HG02981 (cell line): ENCODE data around the gene CUL1.

ENCODE experiments used
- ATAC-seq: cut with Tn5 transposase; IDR thresholded peaks from one replicate; pipeline ENCODE4 v1.9.1; 2021; ENCODE audit warnings: mild to moderate bottlenecking, moderate library complexity; ENCODE audit not compliant: unreplicated experiment

CUL1 gene

DNA sequence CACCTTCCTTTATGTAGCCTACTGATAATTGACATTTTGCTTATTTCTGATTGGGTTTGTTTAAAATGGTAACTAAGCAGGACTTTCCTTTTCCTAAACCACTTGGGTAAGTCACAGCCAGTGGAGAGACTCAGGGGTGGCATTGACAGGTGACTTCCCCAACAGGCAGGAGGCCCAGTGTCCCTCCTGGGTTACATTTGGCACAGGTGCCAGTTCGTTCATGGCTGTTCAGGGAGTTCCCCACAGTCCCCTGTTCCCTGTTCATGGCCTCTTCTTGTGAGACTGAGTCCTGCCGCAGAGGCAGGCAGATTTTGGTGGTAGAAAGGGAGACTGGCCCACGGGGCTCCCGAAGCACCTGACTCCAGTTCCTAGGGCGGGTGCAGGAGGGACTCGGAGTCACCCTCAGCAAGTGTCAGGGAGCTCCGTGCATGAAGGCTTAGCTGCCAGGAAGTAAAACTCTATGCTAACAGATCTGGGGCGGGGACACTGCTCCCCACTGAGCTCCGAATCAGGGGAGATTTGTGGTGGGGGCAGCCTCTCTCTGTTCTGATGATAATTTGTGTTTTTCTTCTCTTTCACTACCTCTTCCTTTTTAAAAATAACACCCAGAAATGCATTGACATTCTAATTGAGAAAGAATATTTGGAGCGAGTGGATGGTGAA lies 101.3 kb downstream of the CUL1 start:
- no peak for ATAC-seq

DNA sequence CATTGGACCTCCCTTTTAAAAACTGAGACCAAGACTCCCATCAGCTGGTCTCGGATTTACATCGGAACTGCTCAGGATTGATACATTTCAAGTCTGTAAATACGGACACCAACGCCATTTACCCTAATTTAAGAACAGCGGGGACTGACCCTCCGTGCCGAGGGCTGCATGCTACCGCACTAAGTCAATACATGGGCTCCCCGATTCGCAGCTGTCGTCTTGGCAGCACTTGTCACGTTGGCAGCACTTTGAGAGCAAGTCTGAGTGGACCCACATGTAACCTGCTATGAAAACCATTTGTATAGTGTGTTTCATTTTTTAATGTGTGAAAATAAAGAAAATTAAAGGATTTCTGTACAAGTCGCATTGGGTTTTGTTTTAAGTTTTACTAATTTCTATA lies 102.0 kb downstream of the CUL1 start:
- ATAC-seq: no peak

DNA sequence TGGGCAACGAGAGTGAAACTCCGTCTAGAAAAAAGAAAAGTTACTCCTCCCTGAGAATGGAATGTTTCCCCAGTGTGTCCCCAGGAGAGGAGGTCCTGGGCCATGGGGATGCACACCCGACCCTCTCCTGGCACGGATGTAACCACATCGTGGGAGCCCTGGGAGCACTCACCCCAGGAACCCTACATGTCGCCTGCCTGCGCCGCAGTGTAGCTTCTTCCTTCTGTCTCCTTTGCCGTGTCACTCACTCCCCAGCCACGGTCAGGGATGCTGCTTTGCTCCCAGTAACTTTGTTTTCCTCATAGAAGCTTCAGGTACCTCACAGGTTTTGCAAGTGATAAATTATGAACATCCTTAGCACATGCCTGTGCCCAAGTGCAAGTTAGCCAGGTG lies 103.4 kb downstream of the CUL1 start:
- no peak for ATAC-seq

DNA sequence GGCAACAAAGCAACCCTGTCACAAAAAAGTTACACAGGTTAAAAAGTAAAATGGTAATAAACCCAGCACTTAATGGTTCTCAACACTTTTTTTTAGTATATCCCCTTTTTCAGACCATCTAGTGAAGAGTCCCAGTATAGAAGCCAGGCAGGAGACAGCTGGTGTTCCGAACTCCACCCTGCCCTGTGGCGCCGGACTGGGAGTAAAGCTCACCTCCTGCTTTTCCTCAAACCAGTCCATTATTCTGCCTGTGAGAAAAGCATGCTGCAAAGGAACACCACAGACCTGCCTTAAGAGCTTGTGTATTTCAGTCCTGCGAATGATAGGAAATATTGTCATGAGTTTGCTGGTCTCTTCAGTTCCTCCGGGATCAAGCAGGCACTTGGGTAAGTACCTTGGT lies 104.4 kb downstream of the CUL1 start:
- no peak for ATAC-seq

DNA sequence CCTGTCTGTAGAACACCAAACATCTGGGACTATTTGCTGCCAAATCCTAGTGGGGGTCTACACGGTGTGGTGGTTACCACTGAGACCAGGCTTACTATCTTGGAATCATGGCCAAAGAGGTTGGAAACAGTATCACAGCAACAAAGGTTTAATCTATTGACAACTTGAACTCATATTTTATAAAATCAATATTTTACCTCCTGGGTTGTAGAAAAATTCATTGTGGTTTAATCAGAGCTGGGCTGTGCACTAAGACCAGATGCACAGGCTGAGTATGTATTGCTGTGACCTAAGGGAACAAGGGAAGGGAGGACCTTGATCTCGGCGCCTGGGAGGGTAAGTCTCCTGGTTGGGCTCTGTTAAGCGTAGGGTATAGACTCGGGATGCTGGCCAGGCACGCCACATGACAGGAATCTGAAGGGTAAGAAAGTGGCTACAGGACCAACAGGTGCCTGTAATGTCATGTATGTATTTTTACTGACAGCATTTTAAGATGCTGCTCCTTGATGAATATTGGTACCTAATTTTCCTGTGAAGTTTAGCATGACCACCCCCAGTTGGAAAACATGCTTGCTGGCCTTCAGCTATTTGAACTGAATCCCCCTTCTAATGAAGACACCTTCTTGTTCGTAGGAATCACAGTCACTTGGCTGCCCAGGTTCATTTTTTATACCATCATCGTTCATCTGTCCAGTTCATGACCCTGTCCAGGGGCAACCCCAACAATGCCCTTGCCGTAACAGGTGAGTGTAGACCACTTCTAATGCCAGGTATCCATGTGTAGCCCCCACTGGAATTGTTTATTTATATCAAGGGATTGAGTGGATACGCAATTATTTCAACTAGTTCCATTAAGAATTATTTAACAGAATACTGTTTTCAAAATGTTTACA lies 105.9 kb downstream of the CUL1 start:
- no peak for ATAC-seq

DNA sequence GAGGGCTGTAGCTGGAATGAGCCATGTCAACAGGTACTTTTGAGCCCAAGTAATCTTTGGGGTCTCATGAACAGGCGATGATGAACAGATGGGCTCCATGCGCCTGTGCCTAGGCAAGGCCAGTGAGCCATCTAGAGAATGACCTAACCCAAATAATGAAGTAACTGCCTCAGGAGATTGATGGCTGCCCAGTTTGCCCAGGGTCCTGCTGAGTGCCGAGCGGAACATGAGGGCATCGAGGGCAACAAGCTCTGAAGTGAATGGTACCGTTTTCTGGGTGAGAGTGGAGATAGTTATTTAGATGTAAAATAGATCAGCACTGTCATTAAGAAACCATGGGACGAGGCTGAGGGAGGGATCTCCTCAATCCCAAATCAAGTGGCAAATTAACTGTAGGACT lies 107.5 kb downstream of the CUL1 start:
- ATAC-seq: no peak

DNA sequence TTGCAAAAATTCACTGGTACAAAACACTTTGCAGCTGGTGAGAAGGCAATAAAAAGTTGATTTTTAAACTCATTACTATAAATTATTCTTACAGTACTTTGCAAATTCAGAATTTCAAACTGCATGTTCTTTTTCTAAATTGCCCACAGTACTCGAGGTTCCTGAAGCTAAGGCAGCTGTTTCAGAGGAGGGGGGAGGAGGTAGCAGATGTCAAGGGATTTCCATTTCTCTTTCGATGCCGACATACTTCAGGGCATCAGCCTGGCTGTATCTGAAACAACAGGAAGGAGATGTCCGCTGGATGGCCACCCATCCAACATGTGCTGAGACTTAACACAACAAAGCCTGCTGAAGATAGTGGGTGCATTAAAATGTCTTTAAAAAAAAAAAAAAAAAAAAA lies 108.7 kb downstream of the CUL1 start:
- ATAC-seq: no peak

DNA sequence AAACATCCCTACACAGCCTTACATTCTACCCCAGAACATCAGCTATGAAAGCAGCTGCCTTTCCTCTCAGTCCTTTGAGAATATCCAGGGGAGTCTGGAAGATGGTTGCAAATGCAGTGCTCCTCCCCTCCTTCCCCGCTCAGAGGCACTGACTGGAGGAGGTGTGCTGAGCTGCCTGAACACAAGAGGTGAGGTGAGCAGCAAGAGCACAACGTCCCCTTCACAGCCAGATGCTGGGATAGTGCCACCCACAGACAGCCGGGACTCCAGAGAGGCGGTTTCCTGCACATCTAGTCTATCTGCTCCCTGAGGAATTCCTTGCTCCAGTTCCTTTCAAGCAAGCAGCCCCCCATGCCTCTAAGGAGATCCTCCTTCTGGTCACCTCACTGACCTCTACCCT lies 111.2 kb downstream of the CUL1 start:
- ATAC-seq: no peak

DNA sequence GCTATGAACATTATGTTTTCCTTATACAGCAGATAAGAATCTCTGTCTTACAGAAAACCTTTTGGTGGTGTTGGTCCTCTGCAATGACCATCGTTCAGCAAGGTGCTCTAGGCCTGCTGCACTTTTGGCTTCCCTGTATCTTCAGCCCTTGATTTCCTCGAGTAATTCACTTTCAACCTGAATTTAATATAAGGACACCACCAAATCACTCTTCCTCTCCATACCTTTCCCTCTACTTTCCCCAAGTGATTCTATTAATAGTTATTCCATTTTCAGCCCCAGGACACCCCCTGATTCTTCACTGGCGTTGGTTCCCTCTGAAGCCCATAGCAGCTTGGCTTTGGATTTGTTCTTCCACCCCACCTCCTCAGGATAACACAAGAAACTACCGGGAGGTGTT lies 113.2 kb downstream of the CUL1 start:
- ATAC-seq: no peak

DNA sequence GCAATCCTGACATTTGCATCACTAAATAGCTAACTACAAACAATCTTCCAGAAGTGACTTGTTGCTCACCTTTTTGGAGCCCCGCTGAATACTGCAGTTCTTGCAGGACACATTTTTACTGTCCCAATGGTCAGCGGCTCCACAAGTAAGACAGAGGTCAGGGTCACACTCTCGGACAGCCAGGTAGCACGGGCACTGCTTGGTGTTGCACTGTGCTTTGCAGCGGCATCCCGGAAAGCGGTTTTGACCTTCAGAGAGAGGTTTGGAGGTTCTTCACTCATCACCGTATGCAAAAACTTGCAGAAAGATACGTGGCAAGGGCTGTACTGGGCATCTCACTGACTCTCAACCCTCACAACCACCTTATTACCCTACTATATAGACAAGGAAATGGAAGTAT lies 115.2 kb downstream of the CUL1 start:
- ATAC-seq: no peak

DNA sequence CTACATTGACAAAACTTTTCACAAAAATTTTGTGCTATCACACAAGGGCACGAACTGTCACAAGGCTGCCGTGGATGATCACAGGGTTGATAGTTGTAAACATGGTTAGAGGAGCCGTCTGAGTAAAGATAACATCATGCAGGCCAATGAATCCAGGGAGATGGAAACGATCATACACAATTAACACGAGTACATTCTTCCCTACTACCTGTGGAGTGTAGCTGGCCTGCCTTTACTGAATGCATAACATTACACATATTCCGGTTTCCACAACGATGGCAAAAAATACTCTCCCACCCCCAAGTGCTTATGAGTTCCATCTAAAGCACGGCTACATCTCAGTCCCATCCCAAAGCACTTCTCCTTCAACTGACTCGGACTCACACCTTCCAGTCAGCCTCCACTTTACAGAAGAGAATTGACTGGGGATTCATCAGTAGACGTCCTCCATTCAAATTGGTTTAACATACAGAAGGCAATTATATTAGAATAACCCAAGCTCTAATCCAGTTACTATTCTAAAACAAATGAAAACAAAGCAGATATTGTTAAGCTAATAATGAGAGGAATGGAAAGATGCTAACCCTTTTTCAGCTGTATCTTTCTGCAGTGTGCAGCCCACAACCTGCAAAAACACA lies 116.3 kb downstream of the CUL1 start:
- no peak for ATAC-seq

DNA sequence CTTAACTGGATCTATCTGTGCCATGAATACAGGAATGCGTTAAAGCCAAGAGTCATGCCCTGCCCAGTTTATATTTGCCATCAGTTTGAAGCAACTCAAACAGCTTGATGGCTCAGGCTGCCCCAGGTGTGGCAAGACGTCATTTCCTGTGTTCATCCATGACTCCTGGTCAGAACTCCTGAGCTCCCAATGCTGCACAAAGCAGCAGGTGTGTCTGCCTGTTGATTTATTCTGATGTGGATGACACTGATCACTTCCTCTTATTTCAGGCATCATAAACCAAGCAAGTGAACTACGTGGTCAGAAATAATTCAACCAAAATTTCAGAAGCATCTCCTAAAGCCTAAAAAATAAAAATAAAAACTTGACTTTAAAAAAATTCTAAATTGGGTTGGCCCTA lies 116.9 kb downstream of the CUL1 start:
- no peak for ATAC-seq

DNA sequence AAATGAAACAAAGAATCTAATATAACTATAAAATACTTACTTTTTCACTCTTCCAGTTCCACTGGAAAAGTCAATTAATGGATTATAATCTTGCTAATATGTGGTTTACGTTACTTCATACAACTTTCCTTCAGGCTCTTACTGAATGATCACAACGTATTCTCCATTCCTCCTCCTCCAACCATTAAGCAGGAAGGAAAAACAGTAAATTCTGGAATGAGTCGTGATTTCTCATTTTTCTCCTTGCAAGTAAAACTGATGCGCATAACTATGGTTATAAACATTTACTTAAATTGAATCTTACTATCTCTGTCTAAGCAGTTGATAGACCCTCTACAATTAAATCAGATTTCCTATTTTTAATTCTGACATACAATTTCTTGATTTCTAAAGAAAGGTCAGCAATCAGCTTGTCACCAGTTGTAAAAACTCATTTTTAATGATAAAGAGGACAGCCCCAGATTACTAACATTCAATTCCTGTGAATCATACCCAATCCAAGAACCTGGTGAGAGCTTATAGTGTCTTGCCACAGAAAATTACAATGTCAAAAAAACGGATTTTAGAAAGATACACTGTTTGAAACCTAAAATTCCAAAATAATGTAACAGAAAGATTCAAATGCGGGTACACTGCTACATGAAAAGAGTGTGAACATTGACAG lies 121.1 kb downstream of the CUL1 start:
- ATAC-seq: no peak

DNA sequence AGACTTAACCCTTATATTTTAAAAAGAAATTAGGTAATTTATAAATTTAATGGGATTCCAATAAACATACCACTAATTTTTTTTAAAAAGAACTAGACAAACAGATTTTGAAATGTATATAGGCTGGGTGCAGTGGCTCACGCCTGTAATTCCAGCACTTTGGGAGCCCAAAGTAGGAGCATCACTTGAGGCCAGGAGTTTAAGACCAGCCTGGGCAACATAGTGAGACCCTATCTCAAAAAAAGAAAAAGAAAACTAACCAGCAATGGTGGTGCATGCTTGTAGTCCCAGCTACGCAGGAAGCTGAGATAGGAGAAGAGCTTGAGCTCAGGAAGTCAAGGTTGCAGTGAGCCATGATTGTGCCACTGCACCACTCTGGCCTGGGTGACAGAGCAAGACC lies 122.7 kb downstream of the CUL1 start:
- no peak for ATAC-seq

DNA sequence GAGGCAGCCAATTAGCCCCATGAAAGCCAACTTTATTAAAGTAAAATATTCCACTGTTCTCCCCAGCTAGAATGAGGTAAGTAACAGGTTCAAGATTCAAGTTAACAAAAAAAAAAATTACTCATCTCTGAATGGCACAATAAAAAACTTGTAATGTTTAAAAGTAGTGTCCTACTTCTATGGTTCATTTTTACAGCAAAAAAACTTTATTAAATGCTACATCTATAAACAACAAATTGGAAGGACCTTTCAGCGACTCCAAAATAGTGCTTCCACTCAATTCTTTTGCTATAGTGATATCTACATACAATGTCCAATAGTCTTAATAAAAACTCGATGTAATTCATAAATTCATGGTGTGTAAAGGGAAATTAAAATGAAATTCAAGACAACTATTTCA lies 126.2 kb downstream of the CUL1 start:
- ATAC-seq: no peak

DNA sequence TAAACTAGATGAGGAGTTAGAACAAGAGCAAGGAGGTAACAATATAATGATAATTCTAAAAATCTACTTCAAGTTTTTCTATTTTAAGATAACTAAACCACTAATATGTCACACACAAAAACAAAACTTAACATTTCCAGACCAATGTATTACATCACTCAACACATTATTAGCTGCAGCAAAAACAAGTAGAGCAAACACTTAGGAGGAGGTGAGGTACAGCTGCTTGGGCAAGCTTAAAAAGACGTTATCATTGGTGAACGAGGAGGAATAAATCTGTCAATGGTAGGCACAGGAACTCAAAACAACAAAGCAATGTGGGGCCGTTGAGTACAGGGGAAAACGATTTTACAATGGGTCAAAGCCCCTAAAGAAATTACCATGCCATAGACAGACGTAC lies 126.6 kb downstream of the CUL1 start:
- ATAC-seq: no peak

DNA sequence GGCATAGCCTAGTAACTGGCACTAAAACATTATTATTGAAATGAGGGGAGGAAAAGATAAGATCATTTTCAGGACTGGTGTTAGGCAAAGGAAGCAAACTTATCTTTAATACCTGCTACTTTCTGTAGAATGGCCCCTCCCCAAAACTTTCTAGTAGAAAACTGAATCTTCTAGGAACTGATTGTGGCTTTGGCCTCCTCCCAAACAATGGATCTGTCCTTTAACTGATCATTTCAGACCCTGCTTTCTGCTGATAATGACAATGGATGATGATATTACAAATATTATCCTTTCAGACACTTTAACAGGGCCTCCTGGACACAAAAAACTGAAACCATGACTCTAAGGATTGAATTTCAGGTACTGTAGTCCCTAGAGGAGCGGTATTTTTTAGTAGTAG lies 130.3 kb downstream of the CUL1 start:
- ATAC-seq: no peak

DNA sequence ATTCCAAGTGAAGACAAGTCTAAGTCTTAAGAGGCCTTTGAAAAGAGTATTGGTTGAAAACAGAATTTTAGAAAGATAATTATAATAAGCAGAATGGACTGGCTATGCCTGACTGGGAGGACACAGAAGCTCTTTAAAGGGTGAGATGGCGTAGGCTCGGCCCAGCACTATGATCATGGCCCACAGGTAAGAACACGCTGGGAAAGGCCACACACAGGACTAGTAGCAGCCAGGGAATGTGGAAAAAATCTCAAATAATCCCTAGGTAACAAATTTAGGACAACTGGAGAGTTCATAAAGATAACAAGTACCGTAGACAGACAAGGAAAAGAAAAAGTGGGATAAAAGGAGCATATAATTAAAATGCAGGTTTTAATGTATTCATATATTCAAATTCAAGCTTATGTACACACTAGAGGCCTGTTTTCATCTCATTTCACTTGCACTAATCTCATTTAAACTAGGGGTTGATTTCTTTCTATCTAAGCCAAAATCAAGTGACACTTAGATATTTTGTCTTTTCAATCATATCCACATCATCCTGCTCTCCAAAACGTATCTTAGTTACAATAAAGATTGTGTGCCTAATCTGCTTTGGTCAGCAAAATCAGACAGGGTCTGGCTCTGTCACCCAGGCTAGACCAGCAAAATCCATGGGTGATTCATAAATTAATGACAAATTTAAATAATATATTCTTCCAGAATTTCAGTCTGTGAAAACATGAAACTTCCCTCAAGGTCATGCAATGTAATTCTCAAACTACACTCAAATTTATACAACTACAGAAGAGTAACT lies 132.4 kb downstream of the CUL1 start:
- ATAC-seq: no peak

DNA sequence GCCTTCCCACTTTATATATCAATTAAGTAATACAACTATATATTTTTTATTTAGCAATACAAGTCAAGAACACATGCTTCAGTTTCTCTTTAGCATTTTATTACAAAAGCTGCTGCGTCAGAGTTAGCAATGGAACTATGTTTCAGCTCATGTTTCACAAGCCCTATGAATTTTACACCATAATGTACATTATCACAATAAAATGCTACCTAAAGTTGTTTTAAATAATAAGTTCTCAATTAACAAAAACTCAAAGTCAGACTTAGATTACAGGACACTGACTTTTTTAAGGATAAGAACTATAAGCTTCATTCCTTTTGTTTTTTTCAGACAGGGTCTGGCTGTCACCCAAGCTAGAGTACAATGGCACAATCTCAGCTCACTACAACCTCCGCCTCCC lies 133.1 kb downstream of the CUL1 start:
- ATAC-seq: no peak

DNA sequence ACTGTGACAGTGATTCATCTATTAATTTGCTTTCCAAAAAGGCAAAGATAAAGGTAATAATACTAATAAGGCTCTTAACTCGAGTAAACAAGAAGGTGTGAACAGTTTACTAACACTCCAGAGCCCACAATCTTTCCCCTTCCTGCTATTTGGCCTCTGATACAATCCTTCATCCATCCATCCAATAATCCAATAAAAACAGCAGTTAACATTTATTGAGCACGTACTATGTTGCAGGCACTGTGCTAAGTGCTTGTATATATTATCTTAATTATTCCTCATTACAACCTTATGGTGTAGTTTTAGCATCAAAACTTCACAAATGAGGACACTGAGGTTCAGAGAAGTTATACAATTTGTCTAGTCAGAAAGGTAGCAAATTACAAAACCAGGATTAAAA lies 135.9 kb downstream of the CUL1 start:
- ATAC-seq: no peak

DNA sequence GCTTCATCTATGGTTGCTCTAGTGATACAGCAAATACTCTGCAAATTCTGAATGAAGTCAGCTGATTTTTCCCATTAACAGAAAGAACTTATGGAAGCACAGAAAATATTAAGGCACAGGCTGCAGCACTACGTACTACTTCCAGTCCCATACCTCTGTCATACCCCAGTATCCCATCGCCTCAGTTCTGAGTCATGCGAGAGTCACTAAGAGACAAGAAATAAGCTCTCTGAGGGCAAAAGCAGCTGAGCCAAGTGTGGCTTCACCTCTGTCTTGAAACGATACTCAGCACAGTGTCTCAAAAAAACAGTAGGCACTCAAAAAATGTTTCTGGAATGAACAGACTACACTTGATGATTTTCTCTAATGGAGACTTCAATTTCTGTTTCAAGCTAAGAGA lies 137.2 kb downstream of the CUL1 start:
- ATAC-seq: no peak
